ENCODE data around the gene UBTFL1. TPM values are rescaled to one million over a fixed set of nuclear protein-coding genes. Genes with fewer than 3 reads are reported as not detected.

UBTFL1 gene
- total RNA-seq, 1 donor from 2014 or later = not detected

GRCh38 chr11:90134478-90135003 lies 48.8 kb downstream of the UBTFL1 start, which contains the start of gene NAALAD2:
TSS of gene NAALAD2 (plus strand) at chr11:90134663. CDS start at chr11:90134759, 96 bp downstream.
- DNase-seq (ENCODE audit: extremely low spot score, unreplicated experiment) = no peak
- Mint-ChIP-seq H3K9me3 (ENCODE audit: unreplicated experiment) (no peaks in the 10 kb centered on the region), H3K36me3 (ENCODE audit: unreplicated experiment) (peaks cover 3% of the 10 kb centered on the region), H3K27ac (ENCODE audit: unreplicated experiment) (peak within 1 kb of the TSS; percentile 62), H3K27me3 (ENCODE audit: unreplicated experiment) (peaks cover 5% of the 10 kb centered on the region), H3K4me3 (ENCODE audit: unreplicated experiment) (peak within 1 kb of the TSS; percentile 81), H3K4me1 (ENCODE audit: unreplicated experiment) (peaks cover 23% of the 10 kb centered on the region)
- TF ChIP-seq CTCF (IDR thresholded peaks at IDR 0.05) = no peak

- Mint-ChIP-seq H3K27me3 (ENCODE audit: unreplicated experiment) (peaks cover 5% of the 10 kb centered on the region), H3K36me3 (ENCODE audit: unreplicated experiment) (peaks cover 3% of the 10 kb centered on the region), H3K27ac (ENCODE audit: unreplicated experiment) (peak overlapping the region; percentile 62), H3K4me3 (ENCODE audit: unreplicated experiment) (peak overlapping the region; percentile 81), H3K9me3 (ENCODE audit: unreplicated experiment) (no peaks in the 10 kb centered on the region), H3K4me1 (ENCODE audit: unreplicated experiment) (peaks cover 23% of the 10 kb centered on the region)
- no peak for DNase-seq (ENCODE audit: extremely low spot score, unreplicated experiment)
- no peak for TF ChIP-seq CTCF (IDR thresholded peaks at IDR 0.05)
Observed at GRCh38 chr11:90135016-90135415, 49.3 kb downstream of the UBTFL1 start.

Other genes with a start within 250 kb of the UBTFL1 start
- not detected in 2 replicates for gene TRIM64B, start 207.5 kb upstream of the UBTFL1 start, total RNA-seq
- not detected in 2 replicates for gene TRIM49D1, start 163.7 kb upstream of the UBTFL1 start, total RNA-seq
- not detected in 2 replicates for gene TRIM49D2, start 161.9 kb upstream of the UBTFL1 start, total RNA-seq
- not detected in 2 replicates for gene TRIM64, start 119.9 kb upstream of the UBTFL1 start, total RNA-seq
- not detected in 2 replicates for gene TRIM49C, start 54.8 kb upstream of the UBTFL1 start, total RNA-seq
- 3.9 and 5.5 TPM in 2 replicates for gene NAALAD2, start 48.7 kb downstream of the UBTFL1 start, total RNA-seq
- 30.8 and 35.1 TPM in 2 replicates for gene CHORDC1, start 137.1 kb downstream of the UBTFL1 start, total RNA-seq

All from osteocyte (in vitro differentiated cells).